Hematopoietic multipotent progenitor cell treated with erythropoietin and hydrocortisone succinate and interleukin-3 and kit ligand, for 6 days (in vitro differentiated cells): Measurements from ENCODE around the gene E4F1.

Experiments used
- DNase-seq: peaks from one replicate; pipeline ENCODE4 v3.0.0-alpha.2; 2015

Gene E4F1

DNA sequence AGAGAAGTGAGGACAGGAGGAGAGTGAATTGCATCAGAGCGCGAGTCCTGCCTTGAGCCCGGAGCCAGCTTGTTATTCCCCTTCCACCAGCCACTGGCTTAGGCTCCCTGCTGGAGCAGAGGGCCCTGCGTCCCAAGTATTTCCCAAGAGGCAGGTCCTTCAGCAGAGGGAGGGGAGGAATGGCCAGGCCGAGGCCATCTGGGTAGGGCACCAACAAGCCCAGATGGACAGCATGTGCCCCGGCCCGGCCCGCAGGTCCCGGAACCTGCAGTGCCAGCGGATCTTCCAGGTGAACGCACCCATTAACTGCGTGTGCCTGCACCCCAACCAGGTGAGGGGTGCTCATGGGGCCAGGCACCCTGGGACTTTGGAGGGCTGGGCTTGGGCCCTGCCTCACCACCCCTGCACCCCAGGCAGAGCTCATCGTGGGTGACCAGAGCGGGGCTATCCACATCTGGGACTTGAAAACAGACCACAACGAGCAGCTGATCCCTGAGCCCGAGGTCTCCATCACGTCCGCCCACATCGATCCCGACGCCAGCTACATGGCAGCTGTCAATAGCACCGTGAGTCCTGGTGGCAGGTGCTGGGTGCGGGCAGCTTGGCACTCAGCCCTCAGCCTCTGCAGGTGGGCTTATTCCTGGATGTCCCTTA, 16.5 kb upstream of the E4F1 start:
- DNase-seq, result no peak

DNA sequence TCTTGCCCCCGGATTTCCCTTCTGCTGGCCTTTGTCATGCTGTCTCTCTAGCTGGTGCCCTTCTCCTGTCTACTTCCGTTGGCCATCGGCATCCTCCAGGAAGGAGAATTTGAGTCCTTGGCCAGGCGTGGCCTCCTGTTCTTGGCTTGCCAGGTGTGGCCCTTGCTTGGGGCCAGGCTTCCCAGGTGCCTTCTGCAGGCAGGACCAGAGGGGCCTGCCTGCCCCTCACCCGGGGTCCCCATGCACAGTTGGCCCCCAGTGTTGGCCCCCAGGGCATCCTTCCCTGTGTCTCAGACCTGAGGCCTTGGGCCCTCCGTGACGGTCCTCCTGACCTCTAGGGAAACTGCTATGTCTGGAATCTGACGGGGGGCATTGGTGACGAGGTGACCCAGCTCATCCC, 15.5 kb upstream of the E4F1 start:
- DNase-seq, result no peak

DNA sequence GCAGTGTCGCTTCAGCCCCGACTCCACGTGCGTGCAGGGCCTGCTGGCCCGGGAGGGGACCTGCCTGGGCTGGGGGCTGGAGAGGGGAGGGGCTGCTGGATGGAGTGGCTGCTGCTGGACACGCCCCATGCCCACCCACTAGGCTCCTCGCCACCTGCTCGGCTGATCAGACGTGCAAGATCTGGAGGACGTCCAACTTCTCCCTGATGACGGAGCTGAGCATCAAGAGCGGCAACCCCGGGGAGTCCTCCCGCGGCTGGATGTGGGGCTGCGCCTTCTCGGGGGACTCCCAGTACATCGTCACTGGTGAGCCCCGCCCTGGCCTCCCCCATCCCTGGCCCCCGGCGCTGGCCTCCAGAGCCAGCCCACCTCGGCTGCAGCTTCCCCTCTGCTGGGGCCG, 15.1 kb upstream of the E4F1 start:
- DNase-seq, result no peak

DNA sequence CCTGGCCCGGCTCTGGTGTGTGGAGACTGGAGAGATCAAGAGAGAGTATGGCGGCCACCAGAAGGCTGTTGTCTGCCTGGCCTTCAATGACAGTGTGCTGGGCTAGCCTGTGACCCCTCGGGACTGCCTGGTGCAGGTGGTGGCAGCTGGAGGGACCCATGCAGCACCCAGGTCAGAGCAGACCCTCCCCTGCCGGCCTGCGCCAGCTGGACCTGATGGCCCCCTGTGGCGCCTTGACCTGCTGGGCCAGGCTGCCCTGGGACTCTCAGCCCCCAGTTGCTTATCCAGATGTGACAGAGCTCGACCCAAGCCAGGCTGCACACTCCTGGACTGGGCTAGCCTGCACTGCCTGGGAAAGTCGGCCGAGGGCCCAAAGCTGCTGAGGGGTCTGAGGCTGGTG, 14.6 kb upstream of the E4F1 start:
- no peak for DNase-seq

DNA sequence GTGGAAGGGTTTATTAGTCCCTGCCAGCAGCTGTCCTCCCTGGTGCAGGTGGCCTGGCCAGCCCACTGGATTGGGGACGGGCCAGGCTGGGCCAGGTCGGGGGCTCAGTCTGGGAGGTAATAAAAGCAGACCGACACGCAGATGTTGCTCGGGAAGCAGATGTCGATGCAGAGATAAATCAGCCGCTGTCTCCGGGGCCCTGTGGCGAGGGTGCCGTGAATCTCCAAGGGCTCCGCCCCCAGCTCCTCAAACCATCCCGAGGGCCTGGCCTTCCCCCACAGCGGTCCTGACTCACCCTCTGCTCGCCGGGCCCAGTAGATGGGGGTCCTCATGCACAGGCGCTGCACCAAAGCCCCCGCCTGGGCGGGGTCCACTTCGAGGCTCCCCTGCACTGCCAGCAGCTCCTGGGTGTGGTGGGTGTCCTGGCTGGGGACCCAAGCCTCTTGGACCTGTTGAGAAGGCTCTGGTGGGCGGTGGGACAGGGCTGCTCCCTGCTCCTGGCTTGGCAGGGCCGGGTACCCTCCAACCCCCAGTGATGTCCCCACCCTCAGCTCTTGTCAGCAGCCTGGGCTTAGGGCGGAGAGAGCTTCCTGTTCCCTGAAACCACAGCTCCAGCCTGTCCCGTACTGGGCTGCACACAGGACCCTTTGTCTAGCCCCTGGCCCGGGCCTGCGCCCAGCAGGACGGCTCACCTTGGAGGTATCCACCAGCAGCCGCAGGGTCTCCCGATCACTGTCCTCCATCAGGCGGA, 14.0 kb upstream of the E4F1 start:
- peak; percentile 55 for DNase-seq

DNA sequence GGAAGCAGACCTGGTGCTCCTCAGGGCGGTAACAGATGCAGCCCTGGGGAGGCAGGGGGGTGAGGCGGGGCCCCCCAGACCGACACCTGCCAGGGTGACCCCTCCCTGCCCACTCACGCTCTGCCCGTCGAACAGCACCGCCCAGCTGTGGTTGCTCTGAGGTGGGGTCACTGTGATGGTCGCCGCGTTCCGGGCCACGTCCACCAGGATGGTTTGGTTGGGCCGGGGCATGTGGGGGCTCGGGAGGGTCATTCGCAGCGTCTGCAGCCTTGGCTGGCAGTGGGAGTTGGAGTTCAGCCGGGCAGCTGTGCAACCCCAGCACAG, 13.4 kb upstream of the E4F1 start:
- no peak for DNase-seq

DNA sequence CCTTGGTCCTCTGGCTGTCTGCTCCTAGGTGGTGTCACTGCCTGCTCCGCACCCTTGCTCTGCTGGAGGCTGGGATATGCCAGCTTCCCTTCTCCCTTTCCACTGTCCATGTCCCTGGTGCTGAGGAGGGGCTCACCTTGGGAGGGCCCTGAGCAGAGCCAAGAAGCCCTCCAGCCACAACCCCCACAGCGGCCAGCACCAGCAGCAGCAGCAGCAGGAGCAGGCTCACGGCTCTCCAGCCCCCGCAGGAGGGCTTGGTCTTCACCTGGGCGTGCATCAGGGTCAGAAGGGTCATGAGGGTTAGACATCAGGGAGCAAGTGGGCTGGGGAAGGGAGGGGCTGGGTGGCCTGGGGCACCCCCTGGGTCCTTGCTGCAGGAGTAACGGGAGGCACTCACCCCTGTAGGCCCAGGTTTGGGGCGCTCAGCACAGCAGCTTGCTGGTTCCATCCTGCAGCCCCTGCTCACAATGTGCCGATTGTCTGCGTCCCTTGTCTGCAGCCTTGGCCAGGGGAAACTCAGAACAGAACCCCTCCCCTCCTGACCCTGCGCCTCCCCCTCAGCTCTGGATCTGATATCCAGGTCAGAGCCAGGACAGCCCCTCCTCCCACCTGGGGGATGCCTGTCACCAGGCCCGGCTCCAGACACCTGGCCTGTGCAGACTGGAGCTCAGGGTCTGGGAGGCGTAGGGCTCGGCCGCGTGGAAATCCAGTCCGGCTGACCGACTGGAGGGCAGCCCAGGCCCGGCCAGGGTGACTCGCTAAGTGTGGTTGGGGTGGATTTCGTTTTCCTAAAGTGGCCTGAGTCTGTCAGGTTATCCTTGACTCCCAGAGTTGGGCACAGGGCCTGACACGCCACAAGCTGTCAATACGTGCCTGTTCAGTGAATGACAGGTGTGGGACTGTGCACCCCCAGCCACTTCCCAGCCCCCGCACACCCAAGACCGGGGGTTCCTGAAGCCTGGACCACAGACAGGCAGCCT, 12.7 kb upstream of the E4F1 start, which contains the start of gene BRICD5:
Gene BRICD5, minus strand, starts transcription at position 478 of the 980 bp plus-strand sequence. Its CDS starts 30 bp downstream, at position 448.
- no peak for DNase-seq

DNA sequence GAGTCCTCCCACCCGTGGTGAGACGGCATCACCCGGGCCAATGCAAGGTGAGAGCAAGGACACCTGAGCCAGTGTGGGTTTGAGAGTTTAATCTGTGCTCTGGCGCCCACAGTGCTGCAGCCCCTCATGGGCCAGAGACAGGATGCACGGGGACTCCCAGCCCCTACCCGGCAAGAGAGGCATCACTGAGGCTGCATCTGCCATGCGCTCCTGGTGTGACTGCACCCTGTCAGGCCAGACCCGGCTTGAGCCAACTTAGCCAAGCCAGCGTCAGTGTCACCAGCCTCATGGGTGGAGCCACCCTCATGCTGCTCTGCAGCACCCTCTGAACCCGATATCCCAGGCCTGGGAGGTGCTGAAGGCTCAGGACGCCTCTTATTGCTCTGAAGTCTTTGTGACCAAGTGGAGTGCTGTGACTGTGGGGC, 11.5 kb upstream of the E4F1 start:
- no peak for DNase-seq

DNA sequence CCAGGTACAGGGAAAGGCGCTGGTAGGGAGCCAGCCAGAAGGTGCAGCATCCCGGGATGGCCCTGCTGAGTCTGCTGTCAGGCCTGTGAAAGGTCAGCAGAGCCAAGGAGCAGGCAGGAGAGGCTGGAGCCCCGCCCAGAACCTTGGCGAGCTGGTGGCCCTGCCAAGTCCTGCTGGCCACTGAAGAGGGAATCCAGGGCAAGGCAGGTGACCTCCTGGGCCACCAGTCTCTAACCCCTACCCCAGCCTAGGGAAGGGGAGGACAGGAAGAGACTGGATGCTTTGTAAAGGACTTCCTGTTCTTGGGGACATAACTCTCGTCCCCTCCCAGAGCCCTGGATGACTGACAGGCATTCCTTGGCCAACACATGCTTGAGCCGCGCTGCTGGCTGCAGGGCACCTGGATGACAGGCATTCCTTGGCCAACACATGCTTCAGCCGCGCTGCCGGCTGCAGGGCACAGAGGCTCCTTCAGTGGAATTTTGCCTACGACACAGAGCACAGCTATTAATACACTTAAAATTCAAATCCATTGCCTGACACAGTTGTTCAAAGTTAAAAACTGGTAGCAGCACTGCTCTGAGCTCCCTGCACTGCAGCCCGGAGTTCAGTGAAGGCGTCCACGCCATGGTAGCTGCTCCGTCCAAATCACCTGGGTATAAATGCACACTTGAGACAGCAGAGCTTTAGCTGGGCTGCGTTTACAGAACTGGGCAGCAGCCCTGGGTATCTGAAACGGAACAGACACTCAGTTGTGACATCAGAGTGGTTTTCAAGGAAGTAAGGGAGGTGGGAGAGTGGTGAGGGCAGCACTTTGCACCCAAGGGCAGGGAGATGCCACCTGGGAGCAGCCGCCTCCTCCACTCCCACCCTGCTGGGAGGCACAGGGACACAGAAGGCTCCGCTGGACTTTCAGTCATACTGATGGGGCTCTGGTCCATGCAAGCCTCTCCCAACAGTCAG, 10.7 kb upstream of the E4F1 start:
- DNase-seq, result peak; percentile 33

DNA sequence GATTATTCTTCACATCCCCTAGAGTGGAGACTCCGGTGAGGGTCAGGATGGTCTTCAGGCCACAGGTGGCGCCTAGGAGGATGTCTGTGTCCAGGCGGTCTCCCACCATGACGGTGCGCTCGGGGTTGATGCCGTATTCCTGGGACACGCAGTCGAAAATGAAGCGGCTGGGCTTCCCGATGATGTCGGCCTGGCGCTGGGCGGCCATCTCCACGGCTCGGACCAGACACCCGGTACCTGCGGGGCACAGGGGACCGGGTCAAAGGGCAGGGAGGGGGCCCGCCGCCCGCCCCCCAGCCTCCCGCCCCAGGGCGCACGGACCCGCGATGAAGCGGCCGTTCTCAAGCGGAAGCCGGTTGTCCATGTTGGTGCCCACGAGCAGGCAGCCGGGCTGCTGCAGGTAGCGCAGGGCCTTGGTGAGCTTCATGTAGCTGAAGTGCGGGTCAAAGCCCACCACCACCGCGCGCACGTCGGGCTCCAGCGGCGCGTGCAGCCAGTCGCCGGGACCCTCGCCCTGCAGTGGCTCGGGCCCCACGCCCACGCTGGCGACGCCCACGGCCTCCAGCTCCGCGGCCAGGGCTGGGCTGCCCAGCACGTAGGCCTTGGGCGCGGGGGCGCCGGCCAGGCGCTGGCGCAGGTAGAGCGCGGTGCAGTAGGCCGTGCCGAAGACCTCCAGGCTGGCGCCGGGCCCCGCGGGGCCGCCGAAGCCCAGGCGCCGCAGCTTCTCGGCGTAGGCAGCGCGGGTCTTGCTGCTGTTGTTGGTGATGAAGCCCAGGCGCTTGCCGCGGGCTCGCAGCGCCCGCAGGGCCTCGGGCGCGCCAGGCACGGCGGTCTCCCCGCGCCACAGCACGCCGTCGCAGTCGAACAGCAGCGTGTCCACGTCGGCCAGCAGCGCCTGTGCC, 9.3 kb upstream of the E4F1 start:
- DNase-seq, result no peak

DNA sequence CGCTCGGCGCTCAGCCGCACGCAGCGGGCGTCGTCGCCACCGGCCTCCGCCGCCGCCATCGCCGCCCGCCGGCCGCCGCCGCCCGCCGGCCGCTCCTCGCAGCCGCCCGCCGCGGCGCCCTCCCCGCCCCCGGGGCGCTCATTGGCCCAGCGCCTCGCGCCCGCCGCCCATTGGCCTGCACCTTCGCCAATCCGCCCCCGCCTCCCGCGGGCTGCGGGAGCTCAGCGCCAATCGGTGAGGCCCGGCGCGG, 8.7 kb upstream of the E4F1 start, which contains the start of gene PGP:
Gene PGP, minus strand, starts transcription at position 122 of the 250 bp plus-strand sequence. Its CDS starts 63 bp downstream, at position 59.
- no peak for DNase-seq

DNA sequence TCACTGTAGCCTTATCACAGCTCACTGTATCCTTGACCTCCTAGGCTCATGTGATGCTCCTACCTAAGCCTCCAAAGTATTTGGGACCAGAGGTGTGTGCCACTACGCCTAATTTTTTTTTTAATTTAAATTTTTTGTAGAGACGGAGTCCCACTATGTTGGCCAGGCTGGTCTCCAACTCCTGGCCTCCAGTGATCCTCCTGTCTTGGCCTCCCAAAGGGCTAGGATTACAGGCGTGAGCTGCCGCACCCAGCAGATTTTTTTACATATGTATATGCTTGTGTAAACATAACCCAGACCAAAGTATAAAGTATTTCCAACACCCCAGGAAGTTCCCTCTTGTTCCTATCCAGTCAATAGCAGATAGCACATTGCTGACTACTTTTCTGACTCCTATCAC, 7.1 kb upstream of the E4F1 start:
- no peak for DNase-seq

DNA sequence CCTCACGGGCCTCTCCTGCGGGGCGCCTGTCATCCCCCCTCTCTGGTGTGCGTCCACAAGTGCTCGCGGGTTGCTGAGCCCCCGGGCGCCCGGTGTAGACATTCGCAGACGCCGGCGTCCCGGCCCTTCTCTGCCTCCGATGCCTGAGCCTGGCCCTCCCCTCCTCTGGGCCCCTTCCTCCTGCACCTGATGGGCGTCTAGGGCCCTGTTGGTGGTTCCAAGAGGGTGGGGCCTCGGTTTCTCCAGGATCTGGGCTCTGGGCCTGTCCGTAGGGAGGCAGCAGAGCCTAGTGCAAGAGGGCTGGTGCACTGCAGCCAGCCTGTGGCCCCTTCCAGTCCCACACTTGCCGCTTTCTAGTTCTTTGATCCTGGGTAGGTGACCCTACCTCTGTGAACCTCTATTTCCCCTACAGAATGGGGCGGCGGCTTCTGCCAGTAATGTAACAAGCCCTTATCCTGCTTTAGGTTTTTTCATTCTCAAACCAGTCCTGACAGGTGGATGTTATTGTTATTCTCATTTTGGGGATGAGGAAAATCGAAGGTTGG, 623 bp downstream of the E4F1 start:
- peak; percentile 75 for DNase-seq

DNA sequence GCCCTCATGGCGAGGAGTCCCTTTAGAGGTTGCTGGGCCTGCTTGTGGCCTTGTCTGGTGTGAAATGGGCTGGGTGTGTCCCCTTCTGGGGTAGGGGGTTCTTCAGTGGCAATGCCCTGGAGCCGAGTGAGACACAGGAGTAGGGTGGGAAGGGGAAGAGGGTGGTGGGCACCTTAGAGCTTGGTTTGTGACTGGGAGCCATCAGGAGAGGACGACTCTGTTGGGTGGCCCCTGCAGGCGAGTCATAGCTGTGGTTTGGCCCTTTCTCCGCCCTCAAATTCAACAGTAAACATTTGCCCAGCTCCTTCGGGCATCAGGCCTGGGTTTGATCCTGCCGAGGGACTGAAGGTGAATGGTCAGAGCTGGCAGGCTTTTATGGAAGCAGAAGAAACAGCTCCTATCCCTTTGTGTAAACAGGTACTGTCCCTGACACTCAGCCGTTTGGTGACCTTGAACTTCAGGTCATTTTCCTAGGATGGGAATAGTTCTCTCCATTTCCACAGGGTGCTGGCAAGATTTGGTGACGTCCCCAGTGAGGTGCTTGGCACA, 2.9 kb downstream of the E4F1 start:
- peak; percentile 51 for DNase-seq

DNA sequence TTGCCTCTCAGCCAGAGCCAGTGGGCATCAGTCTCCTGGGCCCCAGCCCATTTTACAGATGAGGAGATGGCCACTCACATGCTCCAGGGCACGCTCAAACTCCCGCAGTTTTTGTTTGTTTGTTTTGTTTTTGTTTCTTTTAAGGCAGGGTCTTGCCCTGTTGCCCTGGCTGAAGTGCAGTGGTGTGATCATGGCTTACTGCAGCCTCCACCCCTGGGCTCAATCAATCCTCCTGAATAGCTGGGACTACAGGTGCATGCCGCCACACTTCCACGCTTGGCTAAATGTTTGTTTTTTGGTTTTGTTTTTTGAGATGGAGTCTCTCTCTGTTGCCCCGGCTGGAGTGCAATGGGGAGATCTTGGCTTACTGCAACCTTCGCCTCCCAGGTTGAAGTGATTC, 3.5 kb downstream of the E4F1 start:
- DNase-seq, result no peak

DNA sequence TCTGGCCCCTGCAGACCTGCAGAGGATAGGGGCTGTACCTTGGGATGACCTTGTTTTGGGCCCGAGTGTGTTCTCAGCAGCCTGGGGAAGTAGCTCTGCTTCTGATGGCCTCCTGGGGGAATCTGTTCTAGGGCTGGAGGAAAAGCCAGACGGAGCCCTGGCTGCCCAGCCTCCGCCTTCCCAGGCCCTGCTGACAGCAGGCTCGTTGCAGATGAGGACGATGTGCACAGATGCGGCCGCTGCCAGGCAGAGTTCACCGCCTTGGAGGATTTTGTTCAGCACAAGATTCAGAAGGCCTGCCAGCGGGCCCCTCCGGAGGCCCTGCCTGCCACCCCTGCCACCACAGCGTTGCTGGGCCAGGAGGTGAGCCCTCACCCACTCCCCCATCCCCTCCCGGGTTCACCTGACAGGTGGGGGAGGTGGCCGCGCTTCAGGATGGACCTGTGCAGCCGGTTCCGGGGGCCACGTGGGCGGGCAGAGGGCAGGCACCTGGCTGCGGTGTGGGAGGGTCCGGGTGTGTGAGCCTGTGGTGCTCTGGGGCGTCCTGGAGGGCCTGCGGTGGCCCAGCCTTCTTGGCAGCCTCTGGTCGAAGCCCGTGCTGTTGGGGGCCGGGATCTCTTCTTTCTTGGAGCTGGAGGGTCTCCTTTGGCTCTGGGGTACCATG, 4.9 kb downstream of the E4F1 start:
- no peak for DNase-seq

DNA sequence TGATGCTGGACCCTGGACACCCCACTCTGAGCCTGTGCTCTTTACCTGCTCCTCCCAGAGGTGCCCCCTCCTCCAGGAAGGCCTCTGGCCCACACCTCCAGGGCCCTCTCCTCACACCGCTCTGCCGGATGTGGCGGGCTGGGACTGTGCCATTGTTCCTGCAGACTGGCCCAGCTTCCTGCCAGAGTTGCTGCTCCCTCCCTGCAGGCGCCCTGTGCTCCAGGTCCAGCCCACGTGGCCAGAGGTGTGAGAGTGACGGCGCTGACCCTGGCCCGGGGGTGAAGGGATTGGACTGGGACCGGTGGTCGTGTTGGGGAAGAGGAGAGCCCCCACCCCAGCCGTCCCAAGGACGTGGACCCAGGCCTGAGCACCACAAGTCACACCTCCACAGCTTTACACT, 5.7 kb downstream of the E4F1 start:
- no peak for DNase-seq

DNA sequence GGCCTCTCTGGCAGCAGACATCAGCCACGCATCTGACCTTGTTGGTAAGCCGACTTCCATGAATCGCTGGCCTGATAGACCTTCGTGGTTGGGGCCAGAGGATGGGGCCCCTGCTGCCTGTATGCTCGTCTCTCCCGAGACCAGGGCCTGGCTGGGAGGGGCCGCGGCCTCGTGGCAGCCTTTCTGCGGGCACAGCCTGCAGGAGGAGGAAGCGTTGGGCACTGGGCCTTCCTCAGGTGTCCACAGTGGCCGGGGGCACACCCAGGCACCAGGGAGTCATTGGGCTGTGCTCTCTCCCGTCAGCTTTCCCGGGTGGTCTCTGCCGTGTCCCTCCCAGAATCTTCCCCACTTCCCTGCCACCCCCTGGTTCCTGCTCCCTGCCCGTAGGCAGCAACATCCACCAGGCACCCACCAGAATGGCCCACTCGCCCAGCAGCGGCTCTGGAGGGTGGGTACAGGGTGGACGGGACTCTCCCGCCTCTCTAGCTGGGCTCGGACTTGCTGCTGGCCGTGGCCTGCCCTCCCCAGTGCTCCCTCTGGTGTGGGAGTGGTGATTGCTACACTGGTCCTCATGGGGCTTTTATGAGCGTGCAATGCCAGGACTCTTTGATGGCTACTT, 6.3 kb downstream of the E4F1 start:
- DNase-seq, result no peak

DNA sequence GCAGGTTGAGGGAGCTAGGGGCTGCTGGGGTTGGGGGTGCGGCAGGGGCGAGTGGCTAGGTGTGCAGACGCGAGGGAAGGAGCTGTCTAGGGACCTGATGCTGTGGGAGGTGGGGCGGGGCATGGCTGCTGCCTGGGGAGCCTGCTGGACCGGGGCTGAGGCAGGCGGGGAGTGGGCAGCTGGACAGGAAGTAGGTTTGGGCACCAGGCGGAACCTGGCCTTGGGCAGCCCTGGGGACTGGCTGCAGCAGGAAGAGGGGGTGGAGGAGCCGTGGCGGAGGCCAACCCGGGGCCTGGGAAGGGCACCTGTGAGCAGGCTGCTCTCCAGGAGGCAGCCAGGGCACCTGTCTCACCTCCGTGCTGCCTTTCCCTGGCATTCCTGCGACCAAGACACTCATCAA, 7.0 kb downstream of the E4F1 start:
- no peak for DNase-seq
